ENCODE measurements around the gene FEM1C.

FEM1C gene

DNA sequence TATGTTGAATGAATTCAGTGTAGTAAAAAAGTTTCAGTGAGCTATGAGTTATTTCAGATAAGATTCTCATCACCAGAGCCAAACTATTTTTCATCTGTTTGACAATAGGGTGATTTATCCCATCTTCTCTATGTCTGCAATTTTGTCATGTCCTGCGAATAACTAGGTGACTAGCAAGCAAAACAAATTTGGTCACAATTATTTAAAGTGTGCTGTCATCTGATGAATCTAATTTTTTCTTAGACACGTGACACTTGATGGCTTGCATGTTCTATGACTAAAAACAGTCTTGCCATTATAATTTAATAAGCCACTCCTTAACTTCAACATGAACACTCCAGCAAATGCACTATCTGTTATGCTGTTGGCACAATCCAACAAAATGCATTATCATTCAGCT, 35.0 kb downstream of the FEM1C start:
- Histone ChIP-seq H3K4me3 (ENCODE audit: low read length in 2 of 2) (no peak overlapping the region), H4K8ac (ENCODE audit: low read depth, low read length) (no peak overlapping the region), H3K36me3 (replicated peaks in 1 of 2; ENCODE audit: control insufficient read depth in 2 of 2, insufficient read depth in 2 of 2, low read length in 2 of 2) (no peaks in the 10 kb centered on the region), H2AK5ac (ENCODE audit: low read depth, low read length) (no peak overlapping the region), H2BK5ac (ENCODE audit: low read length) (no peak overlapping the region), H3K23ac (ENCODE audit: low read depth, low read length, poor library complexity) (no peak overlapping the region), H3K27ac (replicated peaks; ENCODE audit: low read length) (no peak overlapping the region), H3K79me1 (ENCODE audit: low read depth, low read length) (no peaks in the 10 kb centered on the region), H3K4me1 (ENCODE audit: control insufficient read depth in 2 of 2, insufficient read depth in 1 of 2, low read depth in 1 of 2, low read length in 2 of 2) (no peaks in the 10 kb centered on the region), H3K18ac (ENCODE audit: low read length) (no peak overlapping the region), H2BK12ac (ENCODE audit: low read length) (no peak overlapping the region), H2AFZ (ENCODE audit: low read length) (no peak overlapping the region), H3K9ac (ENCODE audit: low read depth, low read length, poor library complexity) (no peak overlapping the region), H3K4me2 (ENCODE audit: insufficient read depth, low read length, poor library complexity, severe bottlenecking) (no peak overlapping the region), H4K91ac (ENCODE audit: low read depth, low read length, poor library complexity) (no peak overlapping the region), H3K4ac (ENCODE audit: low read length) (no peak overlapping the region), H3K27me3 (ENCODE audit: control insufficient read depth in 3 of 3, insufficient read depth in 3 of 3, low read depth in 1 of 3, low read length in 3 of 3) (no peaks in the 10 kb centered on the region), H2BK15ac (ENCODE audit: low read length) (no peak overlapping the region), H3K9me3 (replicated peaks in 1 of 2; ENCODE audit: control insufficient read depth in 2 of 2, insufficient read depth in 1 of 2, low read depth in 1 of 2, low read length in 2 of 2) (no peaks in the 10 kb centered on the region), H2BK120ac (ENCODE audit: low read depth, low read length) (no peak overlapping the region), H3K14ac (ENCODE audit: low read length) (no peak overlapping the region)
- no CpG with 5 or more reads among the region's 2 CpGs for WGBS, 2 donors (ENCODE audit: extremely low coverage in 2 of 2, insufficient read length in 2 of 2, insufficient replicate concordance in 1 of 2)
- DNase-seq (ENCODE audit: low spot score) = no peak

DNA sequence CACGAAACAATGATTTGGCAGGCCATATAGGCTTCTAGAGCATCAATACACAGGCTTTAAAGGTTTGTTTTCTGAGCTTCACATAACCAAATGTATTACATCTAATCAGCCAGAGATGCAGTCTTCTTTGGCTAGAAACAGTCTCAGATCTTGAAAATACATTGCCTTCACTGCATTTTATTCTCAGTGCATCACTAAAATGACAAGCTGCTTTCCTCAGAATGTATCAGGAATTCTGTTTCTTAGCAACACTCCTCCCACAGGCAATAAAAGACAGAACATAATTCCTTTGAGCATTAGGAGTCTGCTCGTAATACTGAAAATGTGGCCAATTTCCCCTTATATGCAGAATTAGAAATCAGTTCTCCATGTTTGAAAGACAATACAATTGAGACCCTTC, 36.9 kb downstream of the FEM1C start:
- no peak overlapping the region for H2AK5ac ChIP-seq (ENCODE audit: low read depth, low read length)
- no peak overlapping the region for H2AFZ ChIP-seq (ENCODE audit: low read length)
- no peak overlapping the region for H3K27ac ChIP-seq (replicated peaks; ENCODE audit: low read length)
- no peak overlapping the region for H4K8ac ChIP-seq (ENCODE audit: low read depth, low read length)
- no peak overlapping the region for H3K18ac ChIP-seq (ENCODE audit: low read length)
- no CpG with 5 or more reads among the region's 2 CpGs for whole genome bisulfite sequencing, 2 donors (ENCODE audit: extremely low coverage in 2 of 2, insufficient read length in 2 of 2, insufficient replicate concordance in 1 of 2)
- no peaks in the 10 kb centered on the region for H3K36me3 ChIP-seq (replicated peaks in 1 of 2; ENCODE audit: control insufficient read depth in 2 of 2, insufficient read depth in 2 of 2, low read length in 2 of 2)
- no peak overlapping the region for H3K4ac ChIP-seq (ENCODE audit: low read length)
- no peaks in the 10 kb centered on the region for H3K9me3 ChIP-seq (replicated peaks in 1 of 2; ENCODE audit: control insufficient read depth in 2 of 2, insufficient read depth in 1 of 2, low read depth in 1 of 2, low read length in 2 of 2)
- H3K23ac ChIP-seq (ENCODE audit: low read depth, low read length, poor library complexity) = no peak overlapping the region
- H2BK15ac ChIP-seq (ENCODE audit: low read length) = no peak overlapping the region
- H3K9ac ChIP-seq (ENCODE audit: low read depth, low read length, poor library complexity) = no peak overlapping the region
- H3K79me1 ChIP-seq (ENCODE audit: low read depth, low read length) = no peaks in the 10 kb centered on the region
- H3K14ac ChIP-seq (ENCODE audit: low read length) = no peak overlapping the region
- no peaks in the 10 kb centered on the region for H3K27me3 ChIP-seq (ENCODE audit: control insufficient read depth in 3 of 3, insufficient read depth in 3 of 3, low read depth in 1 of 3, low read length in 3 of 3)
- no peak overlapping the region for H2BK120ac ChIP-seq (ENCODE audit: low read depth, low read length)
- no peak overlapping the region for H2BK12ac ChIP-seq (ENCODE audit: low read length)
- no peak overlapping the region for H4K91ac ChIP-seq (ENCODE audit: low read depth, low read length, poor library complexity)
- H3K4me1 ChIP-seq (ENCODE audit: control insufficient read depth in 2 of 2, insufficient read depth in 1 of 2, low read depth in 1 of 2, low read length in 2 of 2) = no peaks in the 10 kb centered on the region
- DNase-seq (ENCODE audit: low spot score) = no peak
- no peak overlapping the region for H3K4me2 ChIP-seq (ENCODE audit: insufficient read depth, low read length, poor library complexity, severe bottlenecking)
- H3K4me3 ChIP-seq (ENCODE audit: low read length in 2 of 2) = no peak overlapping the region
- no peak overlapping the region for H2BK5ac ChIP-seq (ENCODE audit: low read length)

DNA sequence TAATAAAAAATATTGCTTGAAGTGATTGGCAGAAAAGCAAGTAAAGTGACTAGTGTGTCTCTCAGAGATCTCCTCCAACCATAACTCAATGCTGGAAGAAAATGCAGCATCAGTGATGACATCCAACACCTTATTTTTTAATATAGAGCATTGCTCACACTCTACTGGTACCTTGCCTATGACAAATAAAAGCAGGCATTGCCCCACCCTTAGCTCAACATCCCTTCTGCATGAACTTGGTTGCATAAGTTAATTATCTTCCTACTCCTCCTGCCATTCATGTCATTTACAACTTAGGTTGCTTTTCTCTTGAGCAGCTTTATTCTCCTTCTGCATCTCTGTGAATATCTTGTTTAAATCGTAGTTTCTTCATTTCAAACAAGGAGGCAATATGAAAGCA, 41.2 kb downstream of the FEM1C start:
- H2AFZ ChIP-seq (ENCODE audit: low read length) = no peak overlapping the region
- H3K9ac ChIP-seq (ENCODE audit: low read depth, low read length, poor library complexity) = no peak overlapping the region
- H3K4me2 ChIP-seq (ENCODE audit: insufficient read depth, low read length, poor library complexity, severe bottlenecking) = no peak overlapping the region
- H3K4ac ChIP-seq (ENCODE audit: low read length) = no peak overlapping the region
- no peak overlapping the region for H2BK120ac ChIP-seq (ENCODE audit: low read depth, low read length)
- H4K91ac ChIP-seq (ENCODE audit: low read depth, low read length, poor library complexity) = no peak overlapping the region
- no peaks in the 10 kb centered on the region for H3K9me3 ChIP-seq (replicated peaks in 1 of 2; ENCODE audit: control insufficient read depth in 2 of 2, insufficient read depth in 1 of 2, low read depth in 1 of 2, low read length in 2 of 2)
- no peak overlapping the region for H3K18ac ChIP-seq (ENCODE audit: low read length)
- H4K8ac ChIP-seq (ENCODE audit: low read depth, low read length) = no peak overlapping the region
- H3K23ac ChIP-seq (ENCODE audit: low read depth, low read length, poor library complexity) = no peak overlapping the region
- H3K27me3 ChIP-seq (ENCODE audit: control insufficient read depth in 3 of 3, insufficient read depth in 3 of 3, low read depth in 1 of 3, low read length in 3 of 3) = no peaks in the 10 kb centered on the region
- H3K79me1 ChIP-seq (ENCODE audit: low read depth, low read length) = no peaks in the 10 kb centered on the region
- H2BK15ac ChIP-seq (ENCODE audit: low read length) = no peak overlapping the region
- no peak overlapping the region for H2BK12ac ChIP-seq (ENCODE audit: low read length)
- no peak for DNase-seq (ENCODE audit: low spot score)
- no peak overlapping the region for H2BK5ac ChIP-seq (ENCODE audit: low read length)
- no peak overlapping the region for H3K4me3 ChIP-seq (ENCODE audit: low read length in 2 of 2)
- no peaks in the 10 kb centered on the region for H3K4me1 ChIP-seq (ENCODE audit: control insufficient read depth in 2 of 2, insufficient read depth in 1 of 2, low read depth in 1 of 2, low read length in 2 of 2)
- no peaks in the 10 kb centered on the region for H3K36me3 ChIP-seq (replicated peaks in 1 of 2; ENCODE audit: control insufficient read depth in 2 of 2, insufficient read depth in 2 of 2, low read length in 2 of 2)
- WGBS, 2 donors (ENCODE audit: extremely low coverage in 2 of 2, insufficient read length in 2 of 2, insufficient replicate concordance in 1 of 2) = no CpG with 5 or more reads among the region's 1 CpG
- no peak overlapping the region for H3K27ac ChIP-seq (replicated peaks; ENCODE audit: low read length)
- no peak overlapping the region for H2AK5ac ChIP-seq (ENCODE audit: low read depth, low read length)
- no peak overlapping the region for H3K14ac ChIP-seq (ENCODE audit: low read length)

DNA sequence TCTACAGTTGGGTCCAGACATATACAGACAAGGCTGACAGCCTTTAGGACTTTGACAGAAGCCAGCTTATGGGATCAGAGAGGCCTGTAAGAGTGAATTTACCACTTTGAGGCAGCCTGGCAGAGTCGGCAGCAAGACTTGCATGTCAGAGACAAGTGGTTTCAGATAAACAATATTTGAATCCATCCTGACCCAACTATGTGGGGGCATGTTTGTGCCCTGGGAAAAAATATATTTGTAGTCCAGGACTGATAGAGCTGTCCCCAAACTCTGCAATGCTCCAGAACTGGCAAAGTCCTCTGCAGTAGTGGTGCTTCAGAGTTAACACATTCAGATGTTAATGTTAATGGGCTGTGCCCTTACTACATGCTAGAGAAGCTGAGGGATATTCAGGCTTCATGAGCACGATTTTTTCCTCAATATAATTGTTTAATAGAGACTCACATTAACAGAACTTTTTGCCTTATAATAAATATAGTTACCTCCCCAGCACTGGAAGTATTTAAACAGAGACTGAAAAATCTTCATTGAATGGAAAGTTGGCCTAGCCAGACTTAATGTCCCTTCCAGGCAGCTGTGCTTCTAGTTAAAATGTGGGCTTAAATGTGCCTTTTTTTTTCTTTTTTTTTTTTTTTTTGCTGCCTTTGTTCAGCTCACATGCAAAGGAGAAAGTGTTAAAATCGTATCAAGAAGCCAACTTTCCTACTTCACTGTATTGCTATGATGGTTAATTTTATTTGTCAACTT, 42.9 kb downstream of the FEM1C start:
- Histone ChIP-seq H3K9ac (ENCODE audit: low read depth, low read length, poor library complexity) (no peak overlapping the region), H2BK15ac (ENCODE audit: low read length) (no peak overlapping the region), H2BK120ac (ENCODE audit: low read depth, low read length) (no peak overlapping the region), H3K4me2 (ENCODE audit: insufficient read depth, low read length, poor library complexity, severe bottlenecking) (no peak overlapping the region), H3K23ac (ENCODE audit: low read depth, low read length, poor library complexity) (no peak overlapping the region), H2BK12ac (ENCODE audit: low read length) (no peak overlapping the region), H3K27ac (replicated peaks; ENCODE audit: low read length) (no peak overlapping the region), H3K36me3 (replicated peaks in 1 of 2; ENCODE audit: control insufficient read depth in 2 of 2, insufficient read depth in 2 of 2, low read length in 2 of 2) (no peaks in the 10 kb centered on the region), H2AFZ (ENCODE audit: low read length) (no peak overlapping the region), H3K27me3 (ENCODE audit: control insufficient read depth in 3 of 3, insufficient read depth in 3 of 3, low read depth in 1 of 3, low read length in 3 of 3) (no peaks in the 10 kb centered on the region), H4K8ac (ENCODE audit: low read depth, low read length) (no peak overlapping the region), H3K18ac (ENCODE audit: low read length) (no peak overlapping the region), H4K91ac (ENCODE audit: low read depth, low read length, poor library complexity) (no peak overlapping the region), H3K4ac (ENCODE audit: low read length) (no peak overlapping the region), H3K9me3 (replicated peaks in 1 of 2; ENCODE audit: control insufficient read depth in 2 of 2, insufficient read depth in 1 of 2, low read depth in 1 of 2, low read length in 2 of 2) (no peaks in the 10 kb centered on the region), H2AK5ac (ENCODE audit: low read depth, low read length) (no peak overlapping the region), H3K4me3 (ENCODE audit: low read length in 2 of 2) (no peak overlapping the region), H3K79me1 (ENCODE audit: low read depth, low read length) (no peaks in the 10 kb centered on the region), H2BK5ac (ENCODE audit: low read length) (no peak overlapping the region), H3K4me1 (ENCODE audit: control insufficient read depth in 2 of 2, insufficient read depth in 1 of 2, low read depth in 1 of 2, low read length in 2 of 2) (no peaks in the 10 kb centered on the region), H3K14ac (ENCODE audit: low read length) (no peak overlapping the region)
- no peak for DNase-seq (ENCODE audit: low spot score)
- no CpG with 5 or more reads among the region's 3 CpGs for WGBS, 2 donors (ENCODE audit: extremely low coverage in 2 of 2, insufficient read length in 2 of 2, insufficient replicate concordance in 1 of 2)

All from neuronal stem cell (in vitro differentiated cells).